ENCODE data around the gene CIROP. TPM values are rescaled to one million over a fixed set of nuclear protein-coding genes. Genes with fewer than 3 reads are reported as not detected.
A peak's percentile ranks its signal among the peaks of the same experiment; 100 is the strongest.

CIROP gene
- total and polyA plus RNA-seq, 2 donors (not counting 1 experiment from before 2014, with no cell fraction given): not detected

DNA sequence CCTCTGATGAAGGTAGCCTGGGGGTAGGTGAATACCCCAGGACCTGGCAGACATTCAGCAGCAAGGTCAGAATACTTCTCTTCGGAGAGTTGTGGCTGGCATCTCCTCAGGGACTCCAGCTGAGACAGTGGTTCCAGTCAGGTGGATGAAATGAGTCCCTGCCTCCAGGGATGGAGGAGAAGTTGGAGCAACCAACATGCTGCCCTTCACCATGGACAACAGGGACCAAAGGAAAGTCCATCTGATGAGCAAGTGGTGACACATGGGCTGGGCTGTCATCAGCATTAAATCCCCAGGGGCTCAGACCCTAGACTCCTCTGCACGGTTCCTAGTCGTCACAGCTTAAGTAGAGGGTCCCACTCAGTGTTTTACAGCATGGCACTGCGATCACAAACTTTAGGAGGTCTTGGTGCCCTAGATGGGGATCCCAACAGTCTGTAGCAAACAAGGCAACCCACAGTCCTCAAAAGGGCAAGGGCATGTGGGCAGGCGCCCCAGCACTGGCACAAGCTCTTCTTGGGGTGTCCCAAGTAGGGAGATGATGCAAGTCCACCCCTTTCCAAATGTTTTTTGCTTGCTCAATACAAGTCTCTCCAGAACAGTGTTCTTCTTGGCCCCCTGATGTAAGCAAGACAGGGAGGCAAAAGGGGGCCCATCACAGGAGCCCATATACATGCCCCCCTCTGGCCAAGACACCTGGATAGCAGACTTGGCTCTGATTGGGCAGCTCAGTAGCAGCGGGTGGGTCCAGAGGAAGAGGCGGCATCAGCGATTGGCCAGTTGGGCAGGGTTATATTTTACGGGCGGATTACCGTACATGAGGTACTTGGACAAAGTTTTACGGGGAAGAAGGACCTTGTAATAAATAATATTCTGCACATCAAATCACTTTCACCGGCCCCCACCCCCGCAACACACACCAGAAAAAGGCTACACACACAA is 36.7 kb downstream of the CIROP start:
- peaks cover 38% of the 10 kb centered on the region for H3K4me1 Mint-ChIP-seq

More for the DNA sequence above, 36.7 kb downstream of the CIROP start:
- TF ChIP-seq, protein P1, sequence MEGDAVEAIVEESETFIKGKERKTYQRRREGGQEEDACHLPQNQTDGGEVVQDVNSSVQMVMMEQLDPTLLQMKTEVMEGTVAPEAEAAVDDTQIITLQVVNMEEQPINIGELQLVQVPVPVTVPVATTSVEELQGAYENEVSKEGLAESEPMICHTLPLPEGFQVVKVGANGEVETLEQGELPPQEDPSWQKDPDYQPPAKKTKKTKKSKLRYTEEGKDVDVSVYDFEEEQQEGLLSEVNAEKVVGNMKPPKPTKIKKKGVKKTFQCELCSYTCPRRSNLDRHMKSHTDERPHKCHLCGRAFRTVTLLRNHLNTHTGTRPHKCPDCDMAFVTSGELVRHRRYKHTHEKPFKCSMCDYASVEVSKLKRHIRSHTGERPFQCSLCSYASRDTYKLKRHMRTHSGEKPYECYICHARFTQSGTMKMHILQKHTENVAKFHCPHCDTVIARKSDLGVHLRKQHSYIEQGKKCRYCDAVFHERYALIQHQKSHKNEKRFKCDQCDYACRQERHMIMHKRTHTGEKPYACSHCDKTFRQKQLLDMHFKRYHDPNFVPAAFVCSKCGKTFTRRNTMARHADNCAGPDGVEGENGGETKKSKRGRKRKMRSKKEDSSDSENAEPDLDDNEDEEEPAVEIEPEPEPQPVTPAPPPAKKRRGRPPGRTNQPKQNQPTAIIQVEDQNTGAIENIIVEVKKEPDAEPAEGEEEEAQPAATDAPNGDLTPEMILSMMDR (IDR thresholded peaks at IDR 0.05): no peak
- TF ChIP-seq EZH2 (IDR thresholded peaks at IDR 0.05; ENCODE audit: borderline replicate concordance, insufficient read depth, low read depth, low read length, poor library complexity, severe bottlenecking): no peak
- peaks cover 4 to 70% of the 10 kb centered on the region in 2 experiments for H3K36me3 ChIP-seq (replicated peaks in 1 of 2; ENCODE audit: control extremely low read depth in 1 of 2, control insufficient read depth in 1 of 2, extremely low read depth in 1 of 2, insufficient read depth in 2 of 2, low read length in 1 of 2)
- no peaks in the 10 kb centered on the region for H3K9me3 ChIP-seq (ENCODE audit: control extremely low read depth in 1 of 3, control insufficient read depth in 2 of 3, insufficient read depth in 1 of 3, low read length in 2 of 3)
- WGBS (ENCODE audit: insufficient coverage): 93% methylated on average over 5 of the region's 14 CpGs
- ChIA-PET POLR2A (interaction anchor here (0.5 to 1.1 kb wide), 3 partner anchors 9 to 253 kb away, joined by 3 to 7 read pairs (median 3); partner anchors contain the start of genes ACIN1, C14orf119 and PABPN1), CTCF (interaction anchor here (0.7 to 19.1 kb wide), 51 partner anchors 9 to 694 kb away, joined by 3 to 1134 read pairs (median 3); partner anchors contain the start of genes ACIN1, AJUBA, C14orf119 and PPP1R3E)
- Mint-ChIP-seq H3K9me3 (ENCODE audit: insufficient read depth) (no peaks in the 10 kb centered on the region), H3K4me3 (no peak overlapping the region), H3K27me3 (no peaks in the 10 kb centered on the region), H3K27ac (peak overlapping the region; percentile 83)
- DNase-seq (no peak), ATAC-seq (ENCODE audit: low read depth) (no peak)
- intact Hi-C loops (cut with micrococcal nuclease): no loop called here
- H3K4me2 ChIP-seq (replicated peaks; ENCODE audit: low read depth, low read length, poor library complexity, severe bottlenecking): no peak overlapping the region
- no peaks in the 10 kb centered on the region for H3K27me3 ChIP-seq (replicated peaks in 1 of 4; ENCODE audit: control extremely low read depth in 1 of 4, control insufficient read depth in 3 of 4, insufficient read depth in 4 of 4, low read length in 3 of 4)
- H3K27ac ChIP-seq (ENCODE audit: low read length in 2 of 2): no peak overlapping the region
- peaks cover 21 to 41% of the 10 kb centered on the region in 2 donors for H3K4me1 ChIP-seq (ENCODE audit: control insufficient read depth in 2 of 2, insufficient read depth in 2 of 2, low read length in 2 of 2)
- no peak overlapping the region for H3K9ac ChIP-seq (ENCODE audit: low read length)
- H4K20me1 ChIP-seq (ENCODE audit: control insufficient read depth, insufficient read depth, low read length, poor library complexity, severe bottlenecking): peaks cover 54% of the 10 kb centered on the region
- H2AFZ ChIP-seq (ENCODE audit: insufficient read depth, low read depth, low read length, poor library complexity, severe bottlenecking): no peak overlapping the region
- H3K4me3 ChIP-seq (ENCODE audit: control extremely low read depth in 1 of 5, extremely low read depth in 1 of 5, insufficient read depth in 1 of 5, low read depth in 2 of 5, low read length in 4 of 5): no peak overlapping the region
- H3K79me2 ChIP-seq (ENCODE audit: control insufficient read depth, insufficient read depth, low read length): peaks cover 52% of the 10 kb centered on the region
